ENCODE data around the gene RHOG. TPM values are rescaled to one million over a fixed set of nuclear protein-coding genes. Genes with fewer than 3 reads are reported as not detected.
A peak's percentile ranks its signal among the peaks of the same experiment; 100 is the strongest.

RHOG gene
- total and polyA plus RNA-seq, 2 donors (not counting 1 experiment from before 2014, with no cell fraction given), result 10.9 to 53.1 TPM

DNA sequence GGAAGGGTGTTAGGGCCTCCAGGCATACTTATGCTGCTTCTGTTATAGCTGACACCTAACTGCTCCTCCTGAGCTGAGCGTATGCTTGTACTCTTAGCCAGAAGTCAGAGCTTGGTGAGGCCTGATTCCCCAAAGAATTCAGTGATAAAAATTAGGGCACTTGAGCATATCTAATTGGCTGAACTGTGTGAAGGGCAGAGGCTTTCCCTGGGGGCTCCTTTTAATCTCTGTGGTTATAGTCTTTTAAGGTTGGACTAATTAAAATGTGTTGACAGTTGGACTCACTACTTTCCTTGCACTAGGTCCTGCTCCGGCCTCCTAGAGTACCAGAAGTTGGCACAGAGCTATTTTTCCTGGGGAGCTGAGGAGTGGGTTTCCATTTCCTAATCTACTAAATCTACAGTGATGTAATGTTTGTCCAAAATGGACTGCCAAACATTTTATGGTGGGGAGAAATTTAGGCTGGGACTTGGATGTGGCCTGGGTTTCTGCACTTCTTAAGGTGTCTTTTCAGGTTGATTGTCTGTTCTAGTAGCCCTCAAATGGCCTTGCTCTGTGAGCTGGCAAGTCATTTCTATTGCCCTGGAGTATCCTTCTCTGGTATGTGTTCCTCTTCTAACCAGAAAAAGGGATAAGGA, 33.1 kb upstream of the RHOG start:
- Histone ChIP-seq H3K27ac (ENCODE audit: insufficient read depth, low read length) (no peak overlapping the region), H2AFZ (ENCODE audit: low read length) (no peak overlapping the region), H3K36me3 (ENCODE audit: control insufficient read depth, insufficient read depth, low read length) (no peaks in the 10 kb centered on the region), H3K4me1 (ENCODE audit: control insufficient read depth, extremely low read depth, insufficient read depth, low read length) (no peaks in the 10 kb centered on the region), H4K20me1 (ENCODE audit: control insufficient read depth, extremely low read depth, insufficient read depth, low read length) (no peaks in the 10 kb centered on the region), H3K27me3 (ENCODE audit: control insufficient read depth, insufficient read depth, low read length) (no peaks in the 10 kb centered on the region), H3K4me2 (ENCODE audit: extremely low read depth, insufficient read depth, low read length) (no peak overlapping the region), H3K4me3 (replicated peaks in 1 of 4; ENCODE audit: control extremely low read depth in 1 of 4, insufficient read depth in 1 of 4, low read depth in 3 of 4, low read length in 4 of 4) (no peak overlapping the region), H3K79me2 (ENCODE audit: control insufficient read depth, insufficient read depth, low read length) (no peaks in the 10 kb centered on the region), H3K9me3 (ENCODE audit: control insufficient read depth, insufficient read depth, low read depth, low read length) (no peaks in the 10 kb centered on the region), H3K9ac (ENCODE audit: insufficient read depth, low read length) (no peak overlapping the region)
- TF ChIP-seq, protein P1, sequence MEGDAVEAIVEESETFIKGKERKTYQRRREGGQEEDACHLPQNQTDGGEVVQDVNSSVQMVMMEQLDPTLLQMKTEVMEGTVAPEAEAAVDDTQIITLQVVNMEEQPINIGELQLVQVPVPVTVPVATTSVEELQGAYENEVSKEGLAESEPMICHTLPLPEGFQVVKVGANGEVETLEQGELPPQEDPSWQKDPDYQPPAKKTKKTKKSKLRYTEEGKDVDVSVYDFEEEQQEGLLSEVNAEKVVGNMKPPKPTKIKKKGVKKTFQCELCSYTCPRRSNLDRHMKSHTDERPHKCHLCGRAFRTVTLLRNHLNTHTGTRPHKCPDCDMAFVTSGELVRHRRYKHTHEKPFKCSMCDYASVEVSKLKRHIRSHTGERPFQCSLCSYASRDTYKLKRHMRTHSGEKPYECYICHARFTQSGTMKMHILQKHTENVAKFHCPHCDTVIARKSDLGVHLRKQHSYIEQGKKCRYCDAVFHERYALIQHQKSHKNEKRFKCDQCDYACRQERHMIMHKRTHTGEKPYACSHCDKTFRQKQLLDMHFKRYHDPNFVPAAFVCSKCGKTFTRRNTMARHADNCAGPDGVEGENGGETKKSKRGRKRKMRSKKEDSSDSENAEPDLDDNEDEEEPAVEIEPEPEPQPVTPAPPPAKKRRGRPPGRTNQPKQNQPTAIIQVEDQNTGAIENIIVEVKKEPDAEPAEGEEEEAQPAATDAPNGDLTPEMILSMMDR (conservative IDR thresholded peaks at IDR 0.05 in 1 of 2, IDR thresholded peaks at IDR 0.05 in 1 of 2; ENCODE audit: low read depth in 1 of 2, low read length in 2 of 2), result no peak
- no peak for TF ChIP-seq EZH2 (IDR thresholded peaks at IDR 0.05; ENCODE audit: low read length, missing control alignments)
- no peak for DNase-seq (ENCODE audit: low read depth in 2 of 2)

GRCh38 chr11:3867209-3868091, 26.7 kb upstream of the RHOG start:
- Histone ChIP-seq H3K79me2 (ENCODE audit: control insufficient read depth, insufficient read depth, low read length) (no peaks in the 10 kb centered on the region), H3K36me3 (ENCODE audit: control insufficient read depth, insufficient read depth, low read length) (no peaks in the 10 kb centered on the region), H3K4me3 (replicated peaks in 1 of 4; ENCODE audit: control extremely low read depth in 1 of 4, insufficient read depth in 1 of 4, low read depth in 3 of 4, low read length in 4 of 4) (no peak overlapping the region), H4K20me1 (ENCODE audit: control insufficient read depth, extremely low read depth, insufficient read depth, low read length) (no peaks in the 10 kb centered on the region), H2AFZ (ENCODE audit: low read length) (no peak overlapping the region), H3K9me3 (ENCODE audit: control insufficient read depth, insufficient read depth, low read depth, low read length) (no peaks in the 10 kb centered on the region), H3K27me3 (ENCODE audit: control insufficient read depth, insufficient read depth, low read length) (no peaks in the 10 kb centered on the region), H3K4me2 (ENCODE audit: extremely low read depth, insufficient read depth, low read length) (no peak overlapping the region), H3K9ac (ENCODE audit: insufficient read depth, low read length) (no peak overlapping the region), H3K27ac (ENCODE audit: insufficient read depth, low read length) (no peak overlapping the region), H3K4me1 (ENCODE audit: control insufficient read depth, extremely low read depth, insufficient read depth, low read length) (peaks cover 2% of the 10 kb centered on the region)
- TF ChIP-seq, protein P1 (conservative IDR thresholded peaks at IDR 0.05 in 1 of 2, IDR thresholded peaks at IDR 0.05 in 1 of 2; ENCODE audit: low read depth in 1 of 2, low read length in 2 of 2), result no peak
- no peak for TF ChIP-seq EZH2 (IDR thresholded peaks at IDR 0.05; ENCODE audit: low read length, missing control alignments)
- DNase-seq (ENCODE audit: low read depth in 2 of 2), result peak in 1 of 2 donors; percentile 12

DNA sequence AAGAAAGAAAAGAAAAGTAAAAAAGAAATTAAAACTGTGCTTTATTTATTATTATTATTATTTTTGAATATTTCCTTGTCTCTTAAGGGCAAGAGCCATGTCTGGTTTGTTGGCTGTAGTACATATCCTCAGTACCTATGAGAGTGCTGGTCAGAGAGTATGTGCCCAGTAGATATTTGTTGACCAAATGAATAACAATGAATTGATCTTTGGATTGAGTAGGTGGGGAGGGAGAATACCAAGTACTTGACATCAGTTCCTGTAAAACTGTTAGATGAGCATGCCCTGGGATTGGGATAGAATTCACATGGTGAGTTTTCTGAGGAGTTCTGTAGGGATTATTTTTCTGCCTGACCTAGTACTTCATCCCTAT, 26.1 kb upstream of the RHOG start:
- no peak for DNase-seq (ENCODE audit: low read depth in 2 of 2)
- Histone ChIP-seq H2AFZ (ENCODE audit: low read length) (no peak overlapping the region), H3K27me3 (ENCODE audit: control insufficient read depth, insufficient read depth, low read length) (no peaks in the 10 kb centered on the region), H3K9me3 (ENCODE audit: control insufficient read depth, insufficient read depth, low read depth, low read length) (no peaks in the 10 kb centered on the region), H3K36me3 (ENCODE audit: control insufficient read depth, insufficient read depth, low read length) (no peaks in the 10 kb centered on the region), H3K4me3 (replicated peaks in 1 of 4; ENCODE audit: control extremely low read depth in 1 of 4, insufficient read depth in 1 of 4, low read depth in 3 of 4, low read length in 4 of 4) (no peak overlapping the region), H4K20me1 (ENCODE audit: control insufficient read depth, extremely low read depth, insufficient read depth, low read length) (no peaks in the 10 kb centered on the region), H3K79me2 (ENCODE audit: control insufficient read depth, insufficient read depth, low read length) (no peaks in the 10 kb centered on the region), H3K27ac (ENCODE audit: insufficient read depth, low read length) (no peak overlapping the region), H3K4me2 (ENCODE audit: extremely low read depth, insufficient read depth, low read length) (no peak overlapping the region), H3K9ac (ENCODE audit: insufficient read depth, low read length) (no peak overlapping the region), H3K4me1 (ENCODE audit: control insufficient read depth, extremely low read depth, insufficient read depth, low read length) (peaks cover 2% of the 10 kb centered on the region)
- no peak for TF ChIP-seq EZH2 (IDR thresholded peaks at IDR 0.05; ENCODE audit: low read length, missing control alignments)
- TF ChIP-seq, protein P1 (conservative IDR thresholded peaks at IDR 0.05 in 1 of 2, IDR thresholded peaks at IDR 0.05 in 1 of 2; ENCODE audit: low read depth in 1 of 2, low read length in 2 of 2), result no peak

All from fibroblast of lung (primary cell).